ENCODE data around the gene BRSK2. TPM values are rescaled to one million over a fixed set of nuclear protein-coding genes. Genes with fewer than 3 reads are reported as not detected.

The BRSK2 gene
- total RNA-seq, 4 donors from 2014 or later, result 0.24 to 0.81 TPM; not detected in 2

DNA sequence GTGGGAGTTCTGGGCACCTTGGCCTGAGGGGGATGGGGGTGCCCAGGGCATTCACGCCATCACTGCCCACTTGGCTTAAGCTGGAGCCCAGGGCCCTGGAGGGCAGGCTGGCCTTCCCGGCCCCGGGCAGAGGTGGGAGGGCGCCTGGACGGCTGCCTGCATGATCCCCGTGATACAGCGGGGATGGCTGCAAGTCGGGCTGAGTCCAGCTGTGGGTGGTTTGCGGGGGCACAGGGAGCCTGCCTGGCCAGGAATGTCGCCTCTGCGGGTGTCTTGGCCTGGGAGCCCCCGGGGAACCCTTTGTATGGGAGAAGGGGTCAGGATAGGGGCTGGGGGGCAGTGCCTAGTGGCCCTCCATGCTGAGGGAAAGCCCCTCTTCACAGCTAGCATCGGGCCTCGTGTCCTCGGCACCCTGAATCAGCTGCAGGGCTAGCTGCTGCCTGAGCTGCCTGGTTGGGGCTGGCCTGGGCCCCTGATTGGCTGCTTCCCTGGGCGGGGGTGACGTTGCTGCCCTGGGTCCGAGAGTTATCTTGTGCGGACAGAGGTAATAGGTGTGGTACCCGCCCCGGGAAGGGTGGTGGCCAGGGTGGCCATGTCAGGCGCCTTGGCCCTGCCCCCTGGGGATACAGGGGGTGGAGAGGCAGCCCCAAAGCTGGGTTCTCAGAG lies 8.3 kb downstream of the BRSK2 start:
- Histone ChIP-seq H3K27me3 (peaks cover 8 to 19% (median 11%) of the 10 kb centered on the region in 3 donors), H3K27ac (no peak overlapping the region), H3K36me3 (no peaks in the 10 kb centered on the region), H3K9me3 (no peaks in the 10 kb centered on the region), H3K4me3 (no peak overlapping the region), H3K4me1 (no peaks in the 10 kb centered on the region)
- intact Hi-C loops (cut with DNase I; ENCODE audit: low total_unique reads), result no loop called here
- no peak for DNase-seq
- TF ChIP-seq, protein P1, sequence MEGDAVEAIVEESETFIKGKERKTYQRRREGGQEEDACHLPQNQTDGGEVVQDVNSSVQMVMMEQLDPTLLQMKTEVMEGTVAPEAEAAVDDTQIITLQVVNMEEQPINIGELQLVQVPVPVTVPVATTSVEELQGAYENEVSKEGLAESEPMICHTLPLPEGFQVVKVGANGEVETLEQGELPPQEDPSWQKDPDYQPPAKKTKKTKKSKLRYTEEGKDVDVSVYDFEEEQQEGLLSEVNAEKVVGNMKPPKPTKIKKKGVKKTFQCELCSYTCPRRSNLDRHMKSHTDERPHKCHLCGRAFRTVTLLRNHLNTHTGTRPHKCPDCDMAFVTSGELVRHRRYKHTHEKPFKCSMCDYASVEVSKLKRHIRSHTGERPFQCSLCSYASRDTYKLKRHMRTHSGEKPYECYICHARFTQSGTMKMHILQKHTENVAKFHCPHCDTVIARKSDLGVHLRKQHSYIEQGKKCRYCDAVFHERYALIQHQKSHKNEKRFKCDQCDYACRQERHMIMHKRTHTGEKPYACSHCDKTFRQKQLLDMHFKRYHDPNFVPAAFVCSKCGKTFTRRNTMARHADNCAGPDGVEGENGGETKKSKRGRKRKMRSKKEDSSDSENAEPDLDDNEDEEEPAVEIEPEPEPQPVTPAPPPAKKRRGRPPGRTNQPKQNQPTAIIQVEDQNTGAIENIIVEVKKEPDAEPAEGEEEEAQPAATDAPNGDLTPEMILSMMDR (IDR thresholded peaks at IDR 0.05 in 4 of 5, conservative IDR thresholded peaks at IDR 0.05 in 1 of 5), result no peak
- no peak for TF ChIP-seq POLR2A (IDR thresholded peaks at IDR 0.05)
- no peak for ATAC-seq
- in situ Hi-C loops (cut with MboI; ENCODE audit: low sequenced_read_pairs in 4 of 4), result no loop called here

DNA sequence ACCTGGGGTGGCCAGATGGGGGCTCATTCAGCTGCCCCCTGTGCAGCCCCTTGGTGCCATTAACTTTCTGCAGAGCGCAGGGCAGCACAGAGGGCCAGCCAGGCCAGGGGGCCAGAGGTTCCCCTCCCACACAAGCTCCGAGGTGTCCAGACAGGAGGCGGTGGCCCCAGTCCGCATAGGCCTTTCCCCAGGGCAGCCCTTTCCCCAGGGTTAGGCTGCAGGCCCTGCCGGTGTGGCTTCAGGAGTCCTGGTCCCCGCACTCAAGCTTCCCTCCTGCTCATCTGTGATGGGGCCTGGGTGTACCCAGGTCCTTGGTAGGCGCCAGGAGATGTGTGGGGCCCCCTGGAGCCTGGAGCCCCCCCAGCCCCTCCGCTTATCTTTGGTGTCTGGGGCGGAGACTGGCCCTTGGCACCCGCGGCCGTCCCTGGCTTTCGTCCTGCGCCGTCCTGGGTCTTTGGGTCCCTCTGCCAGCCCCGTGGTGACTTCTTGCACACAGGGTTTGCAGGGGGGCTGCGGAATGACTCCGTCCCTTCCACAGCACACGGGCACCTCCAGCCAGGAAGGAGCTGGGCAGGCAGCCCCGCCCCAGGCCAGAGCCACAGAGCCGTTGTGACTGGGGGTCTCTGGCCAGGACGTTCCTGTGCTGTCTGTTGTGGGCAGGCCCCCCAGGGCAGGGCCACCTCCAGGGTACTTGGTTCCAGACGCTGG lies 8.9 kb downstream of the BRSK2 start:
- TF ChIP-seq, protein P1 (IDR thresholded peaks at IDR 0.05 in 4 of 5, conservative IDR thresholded peaks at IDR 0.05 in 1 of 5), result no peak
- no peak for TF ChIP-seq POLR2A (IDR thresholded peaks at IDR 0.05)
- Histone ChIP-seq H3K27me3 (peaks cover 2 to 13% (median 6%) of the 10 kb centered on the region in 3 donors), H3K36me3 (no peaks in the 10 kb centered on the region), H3K9me3 (no peaks in the 10 kb centered on the region), H3K4me1 (no peaks in the 10 kb centered on the region), H3K27ac (no peak overlapping the region), H3K4me3 (no peak overlapping the region)
- no peak for ATAC-seq
- intact Hi-C loops (cut with DNase I; ENCODE audit: low total_unique reads), result no loop called here
- no peak for DNase-seq
- in situ Hi-C loops (cut with MboI; ENCODE audit: low sequenced_read_pairs in 4 of 4), result no loop called here

DNA sequence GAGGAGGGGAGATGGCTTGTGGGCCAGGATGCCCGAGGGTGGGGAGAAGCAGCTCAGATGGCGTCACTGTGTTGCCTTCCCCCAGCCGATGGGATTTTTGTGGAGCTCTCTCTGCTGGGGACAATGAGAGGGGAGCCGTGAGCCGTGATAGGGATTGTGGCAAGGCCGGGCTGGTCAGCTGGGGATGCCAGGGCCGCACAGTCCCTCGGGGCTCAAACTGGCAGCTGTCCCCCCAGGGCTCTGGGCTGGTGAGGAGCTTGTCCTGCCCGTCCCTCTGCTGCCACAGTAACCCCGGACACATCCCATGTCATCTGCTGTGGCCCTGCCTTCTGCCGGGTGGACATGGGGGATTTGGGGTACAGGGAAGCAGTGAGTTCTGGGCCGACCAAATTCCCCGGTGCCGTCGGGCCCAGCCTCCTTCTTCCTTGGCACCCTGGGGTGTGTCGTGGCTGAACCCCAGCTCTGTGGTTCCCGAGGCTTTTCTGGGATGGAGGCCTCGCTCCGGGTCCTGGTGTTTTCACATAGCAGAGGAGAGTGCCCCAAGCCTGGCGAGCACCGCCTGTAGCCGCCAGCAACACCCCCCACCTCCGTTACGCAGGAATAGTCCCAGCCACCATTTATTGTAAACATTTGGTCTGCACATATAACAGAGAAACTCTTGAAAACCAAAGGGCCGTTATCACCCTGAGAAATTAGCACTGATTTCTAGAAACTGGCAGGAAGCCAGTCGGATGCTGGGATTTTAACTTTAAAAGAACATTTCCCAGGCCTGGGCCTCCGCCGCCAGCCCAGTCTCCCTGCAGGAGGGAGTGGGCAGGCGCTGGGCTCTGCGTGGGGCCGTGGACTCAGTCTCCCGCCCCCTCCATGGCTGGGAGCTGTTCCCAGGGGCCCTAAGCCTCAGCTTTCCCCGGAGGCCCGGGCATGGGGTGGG lies 9.9 kb downstream of the BRSK2 start:
- H3K4me1 ChIP-seq, result no peaks in the 10 kb centered on the region
- no peaks in the 10 kb centered on the region for H3K36me3 ChIP-seq
- no peak overlapping the region for H3K4me3 ChIP-seq
- no peak for TF ChIP-seq POLR2A (IDR thresholded peaks at IDR 0.05)
- TF ChIP-seq, protein P1 (IDR thresholded peaks at IDR 0.05 in 4 of 5, conservative IDR thresholded peaks at IDR 0.05 in 1 of 5), result no peak
- in situ Hi-C loops (cut with MboI; ENCODE audit: low sequenced_read_pairs in 4 of 4) (no loop called here), intact Hi-C loops (cut with DNase I; ENCODE audit: low total_unique reads) (no loop called here)
- DNase-seq (no peak), ATAC-seq (no peak)
- peaks cover 2 to 16% (median 6%) of the 10 kb centered on the region in 3 donors for H3K27me3 ChIP-seq
- no peaks in the 10 kb centered on the region for H3K9me3 ChIP-seq
- H3K27ac ChIP-seq, result no peak overlapping the region

DNA sequence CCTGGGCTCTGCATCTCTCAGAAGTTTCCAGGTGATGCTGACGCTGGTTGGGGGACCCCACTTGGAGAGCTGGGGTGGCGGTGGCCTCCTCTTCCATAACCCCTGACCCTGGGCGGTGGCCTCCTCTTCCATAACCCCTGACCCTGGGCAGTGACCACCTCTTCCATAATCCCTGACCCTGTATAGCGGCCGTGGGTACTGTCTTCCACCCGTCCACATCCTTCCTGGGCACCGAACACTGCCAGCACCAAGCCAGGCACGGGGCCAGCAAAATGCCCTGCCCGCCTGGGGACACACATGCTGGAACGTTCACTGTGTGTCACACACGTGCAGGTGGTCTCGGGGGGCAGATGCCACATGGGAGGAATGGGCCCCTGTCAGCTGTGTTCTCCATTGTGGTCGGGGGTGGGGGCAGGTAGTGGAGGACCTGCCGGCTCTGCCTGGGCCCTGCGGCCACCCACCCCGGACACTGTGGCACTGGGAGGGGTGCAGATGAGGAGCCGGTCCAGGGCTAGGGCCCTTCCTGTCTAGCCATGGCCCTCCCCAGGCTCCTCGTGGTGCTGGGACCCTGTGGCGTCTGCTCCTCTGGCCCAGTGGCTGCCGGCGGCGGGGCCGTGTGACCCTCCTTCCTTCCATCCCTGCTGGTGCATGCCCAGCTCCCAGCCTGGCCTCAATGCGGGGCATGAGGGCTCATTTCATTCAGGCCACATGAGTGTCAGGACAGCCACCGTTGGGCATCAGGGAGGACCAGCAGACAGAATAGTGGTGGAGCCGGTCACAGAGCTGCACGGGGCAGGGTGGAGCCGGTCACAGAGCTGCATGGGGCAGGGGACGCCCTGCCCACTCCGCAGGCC lies 10.8 kb downstream of the BRSK2 start:
- ATAC-seq (no peak), DNase-seq (no peak)
- H3K4me3 ChIP-seq, result no peak overlapping the region
- intact Hi-C loops (cut with DNase I; ENCODE audit: low total_unique reads), result no loop called here
- no peaks in the 10 kb centered on the region for H3K9me3 ChIP-seq
- TF ChIP-seq, protein P1 (IDR thresholded peaks at IDR 0.05 in 4 of 5, conservative IDR thresholded peaks at IDR 0.05 in 1 of 5), result no peak
- TF ChIP-seq POLR2A (IDR thresholded peaks at IDR 0.05), result no peak
- no peaks in the 10 kb centered on the region for H3K36me3 ChIP-seq
- in situ Hi-C loops (cut with MboI; ENCODE audit: low sequenced_read_pairs in 4 of 4), result no loop called here
- H3K27me3 ChIP-seq, result peaks cover 0 to 21% (median 6%) of the 10 kb centered on the region in 3 donors
- H3K4me1 ChIP-seq, result no peaks in the 10 kb centered on the region
- H3K27ac ChIP-seq, result no peak overlapping the region
